ENCODE data around the gene PPM1M. TPM values are rescaled to one million over a fixed set of nuclear protein-coding genes. Genes with fewer than 3 reads are reported as not detected.

PPM1M gene
- total and polyA plus RNA-seq, 2 experiments from 2014 or later: 6.2 to 10.7 TPM

GRCh38 chr3:52228751-52229291 is 16.7 kb upstream of the PPM1M start:
- no peak overlapping the region for H3K4me3 ChIP-seq
- WGBS (ENCODE audit: low lambda C conversion rate, missing lambda C conversion rate): 96% methylated on average over 21 of the region's 21 CpGs
- no peaks in the 10 kb centered on the region for H4K20me1 ChIP-seq (ENCODE audit: insufficient read depth, poor library complexity, severe bottlenecking)
- no peaks in the 10 kb centered on the region for H3K36me3 ChIP-seq (replicated peaks; ENCODE audit: insufficient read depth, low read depth)
- H2AFZ ChIP-seq: no peak overlapping the region
- no peak overlapping the region for H3K27ac ChIP-seq
- no peak overlapping the region for H3K4me2 ChIP-seq
- no peak for TF ChIP-seq EZH2 (IDR thresholded peaks at IDR 0.05; ENCODE audit: borderline replicate concordance)
- TF ChIP-seq, protein P1, sequence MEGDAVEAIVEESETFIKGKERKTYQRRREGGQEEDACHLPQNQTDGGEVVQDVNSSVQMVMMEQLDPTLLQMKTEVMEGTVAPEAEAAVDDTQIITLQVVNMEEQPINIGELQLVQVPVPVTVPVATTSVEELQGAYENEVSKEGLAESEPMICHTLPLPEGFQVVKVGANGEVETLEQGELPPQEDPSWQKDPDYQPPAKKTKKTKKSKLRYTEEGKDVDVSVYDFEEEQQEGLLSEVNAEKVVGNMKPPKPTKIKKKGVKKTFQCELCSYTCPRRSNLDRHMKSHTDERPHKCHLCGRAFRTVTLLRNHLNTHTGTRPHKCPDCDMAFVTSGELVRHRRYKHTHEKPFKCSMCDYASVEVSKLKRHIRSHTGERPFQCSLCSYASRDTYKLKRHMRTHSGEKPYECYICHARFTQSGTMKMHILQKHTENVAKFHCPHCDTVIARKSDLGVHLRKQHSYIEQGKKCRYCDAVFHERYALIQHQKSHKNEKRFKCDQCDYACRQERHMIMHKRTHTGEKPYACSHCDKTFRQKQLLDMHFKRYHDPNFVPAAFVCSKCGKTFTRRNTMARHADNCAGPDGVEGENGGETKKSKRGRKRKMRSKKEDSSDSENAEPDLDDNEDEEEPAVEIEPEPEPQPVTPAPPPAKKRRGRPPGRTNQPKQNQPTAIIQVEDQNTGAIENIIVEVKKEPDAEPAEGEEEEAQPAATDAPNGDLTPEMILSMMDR (IDR thresholded peaks at IDR 0.05; ENCODE audit: poor library complexity): no peak
- no peak for TF ChIP-seq EZH2phosphoT487 (IDR thresholded peaks at IDR 0.05; ENCODE audit: low read depth, severe bottlenecking, unreplicated experiment)
- no peak for DNase-seq (ENCODE audit: low spot score)
- no peaks in the 10 kb centered on the region for H3K4me1 ChIP-seq (ENCODE audit: insufficient read depth)
- H3K9me3 ChIP-seq (ENCODE audit: low read depth): no peaks in the 10 kb centered on the region
- H3K9me2 ChIP-seq (replicated peaks; ENCODE audit: insufficient read depth): no peaks in the 10 kb centered on the region
- no peaks in the 10 kb centered on the region for H3K79me2 ChIP-seq
- no peaks in the 10 kb centered on the region for H3K27me3 ChIP-seq

DNA sequence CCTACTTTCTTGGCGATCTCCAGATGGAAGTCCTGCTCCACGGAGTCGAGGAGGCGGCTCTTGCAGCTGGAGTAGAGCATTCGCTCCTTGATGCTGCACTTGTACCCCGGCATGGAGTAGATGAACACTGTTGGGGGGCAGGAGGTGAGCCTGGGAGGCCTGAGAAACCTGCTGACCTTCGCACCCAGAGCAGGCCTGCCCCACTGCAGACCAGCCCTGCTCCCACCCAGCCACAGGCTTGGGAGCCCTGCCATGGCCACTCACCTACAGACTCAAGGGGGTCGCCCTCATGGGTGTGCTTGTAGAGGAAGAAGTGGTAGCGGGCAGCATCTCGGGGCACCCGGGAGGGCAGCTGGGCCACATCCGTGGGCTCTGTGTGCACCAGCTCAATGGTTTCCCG is 15.9 kb upstream of the PPM1M start:
- DNase-seq (ENCODE audit: low spot score): no peak
- WGBS (ENCODE audit: low lambda C conversion rate, missing lambda C conversion rate): 97% methylated on average over 13 of the region's 13 CpGs

GRCh38 chr3:52230461-52230860 is 15.1 kb upstream of the PPM1M start:
- H3K9me3 ChIP-seq (ENCODE audit: low read depth): no peaks in the 10 kb centered on the region
- H3K79me2 ChIP-seq: peaks cover 6% of the 10 kb centered on the region
- 95% methylated on average over 6 of the region's 6 CpGs for WGBS (ENCODE audit: low lambda C conversion rate, missing lambda C conversion rate)
- H3K27me3 ChIP-seq: no peaks in the 10 kb centered on the region
- H2AFZ ChIP-seq: no peak overlapping the region
- H4K20me1 ChIP-seq (ENCODE audit: insufficient read depth, poor library complexity, severe bottlenecking): no peaks in the 10 kb centered on the region
- H3K4me1 ChIP-seq (ENCODE audit: insufficient read depth): no peaks in the 10 kb centered on the region
- TF ChIP-seq EZH2 (IDR thresholded peaks at IDR 0.05; ENCODE audit: borderline replicate concordance) (no peak), EZH2phosphoT487 (IDR thresholded peaks at IDR 0.05; ENCODE audit: low read depth, severe bottlenecking, unreplicated experiment) (no peak)
- TF ChIP-seq, protein P1 (IDR thresholded peaks at IDR 0.05; ENCODE audit: poor library complexity): no peak
- no peaks in the 10 kb centered on the region for H3K9me2 ChIP-seq (replicated peaks; ENCODE audit: insufficient read depth)
- H3K4me2 ChIP-seq: no peak overlapping the region
- no peak overlapping the region for H3K27ac ChIP-seq
- H3K36me3 ChIP-seq (replicated peaks; ENCODE audit: insufficient read depth, low read depth): no peaks in the 10 kb centered on the region
- no peak for DNase-seq (ENCODE audit: low spot score)
- no peak overlapping the region for H3K4me3 ChIP-seq

More for the DNA sequence above, 15.9 kb upstream of the PPM1M start:
- Histone ChIP-seq H3K4me2 (no peak overlapping the region), H3K4me1 (ENCODE audit: insufficient read depth) (no peaks in the 10 kb centered on the region), H3K27ac (no peak overlapping the region), H3K4me3 (no peak overlapping the region), H3K36me3 (replicated peaks; ENCODE audit: insufficient read depth, low read depth) (no peaks in the 10 kb centered on the region), H2AFZ (no peak overlapping the region), H4K20me1 (ENCODE audit: insufficient read depth, poor library complexity, severe bottlenecking) (no peaks in the 10 kb centered on the region), H3K79me2 (no peaks in the 10 kb centered on the region), H3K9me3 (ENCODE audit: low read depth) (no peaks in the 10 kb centered on the region), H3K9me2 (replicated peaks; ENCODE audit: insufficient read depth) (no peaks in the 10 kb centered on the region), H3K27me3 (no peaks in the 10 kb centered on the region)
- no peak for TF ChIP-seq EZH2phosphoT487 (IDR thresholded peaks at IDR 0.05; ENCODE audit: low read depth, severe bottlenecking, unreplicated experiment)
- no peak for TF ChIP-seq EZH2 (IDR thresholded peaks at IDR 0.05; ENCODE audit: borderline replicate concordance)
- TF ChIP-seq, protein P1 (IDR thresholded peaks at IDR 0.05; ENCODE audit: poor library complexity): no peak
